GM19099 (cell line): ENCODE results near the gene SYPL1.

Experiments used
- POLR2A ChIP-seq: IDR thresholded peaks from 3 replicates; pipeline ENCODE4 v1.6.1; 2011; ENCODE audit warnings: low read depth; ENCODE audit not compliant: insufficient read length; ENCODE audit errors: extremely low read depth

SYPL1 gene

GRCh38 chr7:106067678-106068077, 44.4 kb downstream of the SYPL1 start:
- TF ChIP-seq POLR2A: no peak

GRCh38 chr7:106065575-106066500, 46.3 kb downstream of the SYPL1 start:
- TF ChIP-seq POLR2A: no peak

GRCh38 chr7:106064771-106065574, 47.1 kb downstream of the SYPL1 start:
- TF ChIP-seq POLR2A: no peak

GRCh38 chr7:106064316-106064715, 47.8 kb downstream of the SYPL1 start:
- no peak for TF ChIP-seq POLR2A

GRCh38 chr7:106063692-106064091, 48.4 kb downstream of the SYPL1 start:
- TF ChIP-seq POLR2A: no peak

GRCh38 chr7:106063024-106063423, 49.1 kb downstream of the SYPL1 start:
- no peak for TF ChIP-seq POLR2A

GRCh38 chr7:106062521-106062931, 49.6 kb downstream of the SYPL1 start:
- no peak for TF ChIP-seq POLR2A

GRCh38 chr7:106062006-106062405, 50.1 kb downstream of the SYPL1 start:
- TF ChIP-seq POLR2A: no peak

- no peak for TF ChIP-seq POLR2A
Observed at GRCh38 chr7:106061301-106061979, 50.7 kb downstream of the SYPL1 start.

- TF ChIP-seq POLR2A: no peak
Observed at GRCh38 chr7:106060394-106060920, 51.7 kb downstream of the SYPL1 start.

GRCh38 chr7:106059556-106059955, 52.6 kb downstream of the SYPL1 start:
- TF ChIP-seq POLR2A: no peak

GRCh38 chr7:106058928-106059324, 53.2 kb downstream of the SYPL1 start:
- no peak for TF ChIP-seq POLR2A

- TF ChIP-seq POLR2A: no peak
Observed at GRCh38 chr7:106057962-106058927, 53.9 kb downstream of the SYPL1 start.

- TF ChIP-seq POLR2A: peak; percentile 30
Observed at GRCh38 chr7:106057204-106057961, 54.7 kb downstream of the SYPL1 start.
